K562 (cell line): ENCODE measurements around the gene FAT2. TPM values are rescaled to one million over a fixed set of nuclear protein-coding genes. Genes with fewer than 3 reads are reported as not detected.
A peak's percentile ranks its signal among the peaks of the same experiment; 100 is the strongest.

Experiments
- ATAC-seq: fragments of 200-7000 bp; cut with Tn5 transposase; 3 replicates; pipeline ENCODE4 v1.9.1; 2020; ENCODE audit warnings: moderate library complexity
- BruUV-seq: library from RNA; stranded (reverse); fragments of 400-500 nt; replicated peaks from 2 replicates; lab custom pipeline; 2021; lab: Mats Ljungman, UMichigan
- CTCF ChIA-PET: fragments of 300-600 bp; formaldehyde crosslinking; extraction: SDS; loops from one replicate; lab custom pipeline; 2021; ENCODE audit warnings: low intra/inter-chr PET ratio; lab: Yijun Ruan, JAX
- POLR2A ChIA-PET: fragments of 300-600, 350-650 bp; sonication (Branson Sonifier 250); formaldehyde crosslinking; extraction: SDS; loops from one replicate; lab custom pipeline; 2021; ENCODE audit warnings: antibody characterized with exemption, inconsistent platforms; lab: Yijun Ruan, JAX
- DNase-seq, 4 experiments: peaks; one replicate each; pipeline versions ENCODE4 v3.0.0 to v3.0.0-alpha.2; 2011 to 2018; ENCODE audit warnings: low spot score in 3 of 4, mixed read lengths in 3 of 4; ENCODE audit errors: extremely low read depth in 1 of 4
- FAIRE-seq: peaks from 2 replicates; lab custom pipeline; 2011; peaks lifted over from hg19 to GRCh38; lab: Jason Lieb, UNC
- H2AFZ ChIP-seq: 2 replicates; pipeline ENCODE4 v1.6.0; 2011; ENCODE audit warnings: low read depth, low read length, control low read depth, inconsistent platforms
- H3K27ac ChIP-seq: fragments of 200-600 bp; 3 replicates; pipeline ENCODE4 v1.8.0; 2011; ENCODE audit warnings: low read depth, mild to moderate bottlenecking, control low read depth, inconsistent platforms, low read length, moderate library complexity, mixed read lengths; ENCODE audit errors: extremely low read depth
- H3K27me3 ChIP-seq, 2 experiments: fragments of 300-600 bp in 1 of 2; 2 replicates in 1 of 2; 3 replicates in 1 of 2; pipeline versions ENCODE4 v1.6.0 to v1.8.0; 2011; ENCODE audit warnings: inconsistent platforms in 2 of 2, low read length in 2 of 2, mild to moderate bottlenecking in 1 of 2, mixed read lengths in 1 of 2, moderate library complexity in 1 of 2; ENCODE audit not compliant: control insufficient read depth in 2 of 2, insufficient read depth in 2 of 2
- H3K36me3 ChIP-seq: fragments of 300-600 bp; 3 replicates; pipeline ENCODE4 v1.8.0; 2011; ENCODE audit warnings: mild to moderate bottlenecking, low read length, inconsistent platforms; ENCODE audit not compliant: control insufficient read depth, insufficient read depth
- H3K4me1 ChIP-seq, 2 experiments: fragments of 200-600 bp in 1 of 2; replicated peaks in 1 of 2; 2 replicates in 1 of 2; 3 replicates in 1 of 2; pipeline versions ENCODE4 v1.5.1 to v1.8.0; 2011; ENCODE audit warnings: inconsistent platforms in 2 of 2, low read length in 2 of 2, mild to moderate bottlenecking in 1 of 2, mixed read lengths in 1 of 2, moderate library complexity in 1 of 2; ENCODE audit not compliant: control insufficient read depth in 2 of 2, insufficient read depth in 2 of 2
- H3K4me2 ChIP-seq: 2 replicates; pipeline ENCODE4 v1.6.1; 2011; ENCODE audit warnings: low read length, control low read depth, inconsistent platforms, mixed read lengths; ENCODE audit not compliant: insufficient read depth
- H3K4me3 ChIP-seq: fragments of 200-600 bp; sonication (generic), shearing (Covaris generic); 2 replicates; pipeline ENCODE4 v1.5.1; 2016; ENCODE audit warnings: control low read depth, inconsistent platforms
- H3K79me2 ChIP-seq: fragments of 200-600 bp; 3 replicates; pipeline ENCODE4 v1.8.0; 2011; ENCODE audit warnings: low read length, inconsistent platforms; ENCODE audit not compliant: control insufficient read depth, insufficient read depth
- H3K9ac ChIP-seq, 2 experiments: 2 replicates each; pipeline versions ENCODE4 v1.6.0 to v1.6.1; 2011; ENCODE audit warnings: low read depth in 2 of 2, low read length in 2 of 2, control low read depth in 1 of 2, inconsistent platforms in 1 of 2, mild to moderate bottlenecking in 1 of 2, mixed read lengths in 1 of 2; ENCODE audit not compliant: insufficient read depth in 1 of 2
- H3K9me1 ChIP-seq: one replicate; pipeline ENCODE4 v1.6.0; 2011; ENCODE audit warnings: inconsistent platforms, mild to moderate bottlenecking, low read length, moderate library complexity; ENCODE audit not compliant: control insufficient read depth, insufficient read depth
- H3K9me3 ChIP-seq: replicated peaks from 2 replicates; pipeline ENCODE4 v1.5.1; 2011; ENCODE audit warnings: low read depth, low read length, inconsistent platforms; ENCODE audit not compliant: control insufficient read depth, insufficient read depth
- H4K20me1 ChIP-seq: replicated peaks from 2 replicates; pipeline ENCODE4 v1.6.1; 2011; ENCODE audit warnings: low read length, inconsistent platforms, mixed read lengths; ENCODE audit not compliant: control insufficient read depth, insufficient read depth
- RBM25 ChIP-seq: fragments of 200-400 bp; formaldehyde crosslinking; IDR thresholded peaks from 2 replicates; pipeline ENCODE4 v1.6.1; 2018; ENCODE audit warnings: low read length, low read depth, moderate library complexity; ENCODE audit not compliant: severe bottlenecking
- ZNF121 ChIP-seq: sonication (generic); formaldehyde crosslinking; conservative IDR thresholded peaks from 2 replicates; pipeline ENCODE4 v1.8.0; 2022; ENCODE audit warnings: missing genetic modification reagents
- ZNF324 ChIP-seq: fragments of 250-450 bp; sonication (Bioruptor Pico); IDR thresholded peaks from 2 replicates; pipeline ENCODE4 v1.4.0; 2020; ENCODE audit warnings: mild to moderate bottlenecking
- WGBS: fragments of 100-300 bp; shearing (Covaris generic); methylation state at CpG from one replicate; pipeline ENCODE4 v1.1.6; 2016; ENCODE audit warnings: low coverage, mixed read lengths; ENCODE audit not compliant: insufficient coverage; ENCODE audit errors: missing lambda C conversion rate; 5-methylcytosine and 5-hydroxymethylcytosine counted together
- in situ Hi-C: fragments of 300-500 bp; cut with MboI; formaldehyde crosslinking; loops from 4 replicates; pipeline ENCODE4 v1.15.0; 2018; ENCODE audit warnings: inconsistent platforms, mixed read lengths
- intact Hi-C: fragments of 100-400 bp; cut with micrococcal nuclease; formaldehyde crosslinking; loops from 2 replicates; pipeline ENCODE4 v1.14.2; 2022
- polyA plus RNA-seq, 8 experiments: library from polyadenylated mRNA; depleted of rRNA in 4 of 8; stranded (reverse) in 5 of 8; unstranded in 3 of 8; fragments of >200 nt; fragmentation: Nextera tagmentation in 2 of 8; fragmentation: Illumina TruSeq in 1 of 8; extraction: Ambion mirVana in 2 of 8; extraction: Trizol in 1 of 8; gene quantifications; 2 replicates each; pipeline versions ENCODE4 v1.2.1 to v1.2.3, GENCODE V29; 2011 to 2014; ENCODE audit warnings: inconsistent platforms in 1 of 8, missing spikeins in 1 of 8
- total RNA-seq, 7 experiments: library from RNA; depleted of rRNA in 6 of 7; stranded (reverse); fragments of >200 nt in 6 of 7; fragmentation: Illumina TruSeq in 2 of 7; extraction: Trizol in 2 of 7; gene quantifications; 2 replicates each; pipeline versions ENCODE4 v1.2.1 to v1.2.3, GENCODE V29; 2011 to 2021; ENCODE audit warnings: low replicate concordance in 1 of 7
- TF ChIP-seq, protein P1 (sequence below), 2 experiments: IDR thresholded peaks in 1 of 2; conservative IDR thresholded peaks in 1 of 2; 2 replicates each; pipeline ENCODE4 v1.6.1; 2016; ENCODE audit warnings: low read depth in 2 of 2, mild to moderate bottlenecking in 1 of 2, missing compliant biosample characterization in 1 of 2, missing genetic modification characterization in 1 of 2, moderate library complexity in 1 of 2
- TF ChIP-seq, protein P2 (sequence below): fragments of 250-450 bp; sonication (Bioruptor Pico); IDR thresholded peaks from 2 replicates; pipeline ENCODE4 v1.5.0; 2021

Gene FAT2
- total and polyA plus RNA-seq, 9 of the 15 experiments (the other 6 are each of a cell fraction or from before 2014, with no cell fraction given): not detected

DNA sequence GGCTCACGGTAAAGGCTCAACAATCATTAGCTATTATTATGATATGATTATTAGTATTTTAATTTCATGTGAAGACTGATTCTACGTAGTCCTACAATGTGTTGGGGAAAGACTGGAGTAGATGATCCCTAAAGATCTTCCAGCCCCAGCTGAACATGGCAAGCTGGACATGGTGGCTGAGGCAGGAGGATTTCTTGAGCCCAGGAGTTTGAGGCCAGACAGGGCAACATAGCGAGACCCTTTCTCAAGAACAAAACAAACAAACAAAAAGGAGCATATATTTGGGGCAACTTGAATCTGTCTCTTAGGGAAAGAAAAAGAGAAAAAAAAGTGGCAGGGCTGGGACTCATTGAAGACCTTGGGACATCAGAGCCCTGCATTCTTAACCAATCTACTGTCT is 16.2 kb upstream of the FAT2 start (continued):
- TF ChIP-seq, protein P1, sequence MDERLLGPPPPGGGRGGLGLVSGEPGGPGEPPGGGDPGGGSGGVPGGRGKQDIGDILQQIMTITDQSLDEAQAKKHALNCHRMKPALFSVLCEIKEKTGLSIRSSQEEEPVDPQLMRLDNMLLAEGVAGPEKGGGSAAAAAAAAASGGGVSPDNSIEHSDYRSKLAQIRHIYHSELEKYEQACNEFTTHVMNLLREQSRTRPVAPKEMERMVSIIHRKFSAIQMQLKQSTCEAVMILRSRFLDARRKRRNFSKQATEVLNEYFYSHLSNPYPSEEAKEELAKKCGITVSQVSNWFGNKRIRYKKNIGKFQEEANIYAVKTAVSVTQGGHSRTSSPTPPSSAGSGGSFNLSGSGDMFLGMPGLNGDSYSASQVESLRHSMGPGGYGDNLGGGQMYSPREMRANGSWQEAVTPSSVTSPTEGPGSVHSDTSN (CRISPR knock-in tag; IDR thresholded peaks at IDR 0.05; ENCODE audit: low read depth): no peak
- TF ChIP-seq, protein P1 (tag; conservative IDR thresholded peaks at IDR 0.05; ENCODE audit: low read depth): no peak
- TF ChIP-seq, protein P2, sequence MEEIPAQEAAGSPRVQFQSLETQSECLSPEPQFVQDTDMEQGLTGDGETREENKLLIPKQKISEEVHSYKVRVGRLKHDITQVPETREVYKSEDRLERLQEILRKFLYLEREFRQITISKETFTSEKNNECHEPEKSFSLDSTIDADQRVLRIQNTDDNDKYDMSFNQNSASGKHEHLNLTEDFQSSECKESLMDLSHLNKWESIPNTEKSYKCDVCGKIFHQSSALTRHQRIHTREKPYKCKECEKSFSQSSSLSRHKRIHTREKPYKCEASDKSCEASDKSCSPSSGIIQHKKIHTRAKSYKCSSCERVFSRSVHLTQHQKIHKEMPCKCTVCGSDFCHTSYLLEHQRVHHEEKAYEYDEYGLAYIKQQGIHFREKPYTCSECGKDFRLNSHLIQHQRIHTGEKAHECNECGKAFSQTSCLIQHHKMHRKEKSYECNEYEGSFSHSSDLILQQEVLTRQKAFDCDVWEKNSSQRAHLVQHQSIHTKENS (CRISPR knock-in tag): no peak
- TF ChIP-seq ZNF121 (CRISPR knock-in tag) (peak; percentile 66), RBM25 (peak; percentile 45)

DNA sequence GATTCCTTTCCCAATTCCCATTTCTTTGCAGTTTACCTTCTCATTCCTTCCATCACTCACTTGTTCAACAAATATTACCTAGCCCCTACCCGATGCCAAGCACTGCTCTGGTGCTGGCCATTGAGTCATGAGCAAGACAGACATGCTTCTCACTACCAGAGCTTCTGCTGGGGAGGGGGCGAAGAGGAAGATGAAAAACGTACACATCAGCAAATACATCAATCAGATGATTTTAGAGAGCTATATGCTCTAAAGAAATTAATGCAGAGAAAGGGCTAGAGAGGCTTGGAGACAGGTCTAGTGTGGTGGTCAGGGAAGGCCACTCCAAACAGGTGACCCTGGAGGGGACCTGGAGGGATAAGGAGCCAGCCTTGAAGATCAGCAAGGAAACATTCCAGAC is 14.4 kb upstream of the FAT2 start:
- 2% methylated on average over 3 of the region's 3 CpGs for WGBS
- Histone ChIP-seq H3K4me3 (no peak overlapping the region), H4K20me1 (no peaks in the 10 kb centered on the region), H3K9me3 (no peaks in the 10 kb centered on the region), H3K9me1 (no peaks in the 10 kb centered on the region), H3K79me2 (no peaks in the 10 kb centered on the region), H3K27ac (no peak overlapping the region), H3K27me3 (no peaks in the 10 kb centered on the region; a peak in 1 of 5 replicates), H3K4me2 (no peak overlapping the region), H3K36me3 (no peaks in the 10 kb centered on the region), H3K4me1 (no peaks in the 10 kb centered on the region), H2AFZ (no peak overlapping the region), H3K9ac (no peak overlapping the region)
- ChIA-PET POLR2A (no interaction called here), CTCF (no interaction called here)
- in situ Hi-C loops (no loop called here), intact Hi-C loops (no loop called here)
- DNase-seq (no peak), ATAC-seq (no peak), FAIRE-seq (no peak)
- BruUV-seq: no TSS peak
- TF ChIP-seq ZNF324 (CRISPR knock-in tag): no peak
